ENCODE data around the gene ROR2.

- TF ChIP-seq POLR2AphosphoS5 (IDR thresholded peaks at IDR 0.05) (no peak), CTCF (IDR thresholded peaks at IDR 0.05) (no peak), POLR2A (IDR thresholded peaks at IDR 0.05) (no peak)
Observed at GRCh38 chr9:91958174-91958573, 8.1 kb upstream of the ROR2 start.
